Activated CD8-positive, alpha-beta memory T cell treated with anti-CD3 and anti-CD28 coated beads, Interleukin-2, amount 50 U/mL, for 48 hours (primary cell): ENCODE data around the gene KTN1.

Experiments used
- DNase-seq: peaks from one replicate; pipeline ENCODE4 v3.0.0-alpha.2; 2020

The KTN1 gene

DNA sequence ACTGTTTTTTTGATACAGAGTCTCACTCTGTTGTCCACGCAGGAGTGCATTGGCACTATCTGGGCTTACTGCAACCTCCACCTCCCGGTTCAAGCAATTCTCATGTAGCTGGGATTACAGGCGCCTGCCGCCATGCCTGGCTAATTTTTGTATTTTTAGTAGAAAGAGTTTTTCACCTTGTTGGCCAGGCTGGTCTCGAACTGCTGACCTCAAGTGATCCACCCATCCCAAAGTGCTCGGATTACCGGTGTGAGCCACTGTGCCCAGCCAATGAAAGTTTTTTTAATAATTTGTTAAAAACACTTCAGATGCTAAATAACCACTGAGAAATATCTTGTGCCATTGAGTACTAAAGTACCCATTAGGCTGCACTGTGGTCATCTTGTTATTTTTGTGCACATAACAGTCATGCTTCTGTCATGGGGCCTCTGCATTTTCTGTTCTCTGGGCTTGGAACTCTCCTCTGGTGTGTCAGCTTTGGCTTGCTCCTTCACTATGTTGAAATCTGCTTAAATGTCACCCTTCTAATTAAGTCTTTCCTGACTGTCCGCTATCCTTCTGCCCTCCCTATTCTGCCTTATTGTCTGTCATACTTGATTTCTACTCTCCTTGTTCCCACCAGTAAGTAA is 105.1 kb downstream of the KTN1 start:
- DNase-seq = no peak

DNA sequence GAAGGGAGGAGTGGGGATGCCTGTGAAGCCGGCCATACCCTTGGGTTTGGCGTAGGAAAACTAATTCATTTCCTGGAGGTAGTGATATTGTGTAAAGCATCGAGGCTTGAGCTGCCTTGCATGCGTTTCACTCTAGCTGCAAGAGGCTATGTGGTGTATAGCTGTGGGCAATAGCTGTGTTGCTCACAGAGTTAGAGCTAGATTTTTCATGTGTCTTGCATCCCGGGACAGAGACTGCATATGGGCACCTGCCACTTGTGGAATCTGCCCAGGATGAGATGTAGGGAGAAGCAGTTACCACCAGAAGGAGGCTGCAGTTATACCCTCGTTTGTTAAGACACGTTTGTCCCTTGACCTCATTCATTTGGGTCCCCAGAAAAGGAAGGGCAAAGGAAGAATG is 106.7 kb downstream of the KTN1 start:
- no peak for DNase-seq

DNA sequence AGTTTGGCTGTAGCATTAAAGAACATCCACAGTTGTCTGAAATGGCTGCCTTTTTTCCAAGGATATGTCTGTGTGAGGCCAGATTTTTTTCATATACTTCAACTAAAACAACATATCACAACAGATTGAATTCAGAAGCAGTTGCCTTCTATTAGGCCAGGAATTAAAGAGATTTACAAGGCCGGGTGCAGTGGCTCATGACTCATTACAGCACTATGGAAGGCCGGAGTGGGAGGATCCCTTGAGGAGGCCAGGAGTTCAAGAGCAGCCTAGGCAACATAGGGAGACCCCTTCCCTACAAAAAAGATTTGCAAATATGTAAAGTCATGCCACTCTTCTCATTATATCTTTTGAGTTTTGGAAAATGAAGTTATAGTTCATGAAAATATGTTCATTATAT is 108.6 kb downstream of the KTN1 start:
- no peak for DNase-seq

DNA sequence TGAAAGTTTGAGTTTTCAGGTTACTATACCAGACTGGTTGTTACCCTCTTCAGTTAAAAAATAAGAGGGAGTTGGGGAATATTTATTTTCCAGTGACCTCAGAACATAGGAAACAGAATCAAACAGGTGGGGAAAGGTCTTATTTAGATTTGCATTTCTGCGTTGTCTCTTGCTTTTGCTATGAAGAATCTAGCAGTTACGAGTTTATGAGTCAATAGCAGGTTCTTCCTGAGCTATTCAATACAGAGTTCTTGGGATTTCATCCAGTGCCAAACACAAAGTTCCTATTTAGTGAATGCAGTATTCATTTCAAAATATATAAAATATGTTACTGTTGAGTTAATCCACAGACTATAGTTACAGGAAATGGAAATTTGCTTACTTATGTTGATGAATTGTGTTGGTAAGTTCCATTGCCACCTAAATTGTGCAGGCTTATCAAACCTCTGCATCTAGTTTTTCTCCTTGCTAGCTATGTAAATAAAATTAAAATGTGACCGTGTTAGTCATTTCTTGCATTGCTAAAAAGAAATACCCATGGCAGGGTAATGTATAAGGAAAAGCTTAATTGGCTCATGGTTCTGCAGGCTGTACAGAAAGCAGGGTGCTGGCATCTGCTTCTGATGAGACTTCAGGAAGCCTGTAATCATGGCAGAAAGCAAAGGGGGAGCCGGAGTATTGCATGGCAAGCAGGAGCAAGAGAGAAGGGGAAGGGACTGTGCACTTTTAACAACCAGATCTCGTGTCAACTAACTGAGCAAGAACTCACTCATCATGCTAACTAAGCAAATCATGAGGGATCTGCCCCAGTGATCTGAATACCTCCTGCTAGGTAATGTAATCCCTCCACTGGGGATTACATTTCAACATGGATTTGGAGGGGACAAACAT is 110.2 kb downstream of the KTN1 start:
- DNase-seq = no peak

DNA sequence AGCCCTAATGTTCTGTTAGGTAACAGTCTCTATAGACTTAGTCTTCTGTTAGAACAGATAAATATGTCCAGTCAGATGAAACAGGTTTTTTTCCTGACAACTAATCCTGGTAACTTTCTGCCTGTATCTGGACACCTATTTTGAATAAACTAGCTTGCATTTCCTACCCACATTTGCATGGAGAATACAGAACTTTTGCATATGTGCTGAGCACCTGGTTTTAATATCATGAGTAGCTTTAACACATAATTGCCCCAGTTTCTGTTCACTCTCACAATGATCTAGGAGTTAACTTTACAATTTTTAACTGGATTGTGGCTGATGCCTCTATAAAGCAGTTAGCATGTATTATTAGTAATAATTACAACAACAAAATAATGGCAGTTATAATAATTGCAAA is 111.7 kb downstream of the KTN1 start:
- DNase-seq = no peak

DNA sequence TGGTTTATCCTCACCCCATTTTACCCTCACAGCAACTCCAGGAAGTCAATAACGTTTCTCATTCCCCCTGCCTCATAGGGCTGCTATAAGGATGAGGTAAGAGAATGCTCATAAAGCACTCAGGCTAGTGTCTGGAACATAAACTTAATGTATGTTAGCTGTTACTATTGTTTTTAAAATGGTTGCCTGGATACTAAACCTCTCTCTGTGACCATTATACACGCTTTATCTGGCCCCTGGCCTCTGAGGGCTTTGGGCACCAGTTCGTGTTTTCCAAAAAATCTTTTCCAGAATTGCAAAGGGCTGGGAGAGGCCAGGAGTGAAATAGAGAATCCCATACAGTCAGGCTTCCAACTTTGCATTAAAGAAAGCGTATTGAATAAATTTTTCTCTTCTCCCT is 113.9 kb downstream of the KTN1 start:
- DNase-seq = no peak

DNA sequence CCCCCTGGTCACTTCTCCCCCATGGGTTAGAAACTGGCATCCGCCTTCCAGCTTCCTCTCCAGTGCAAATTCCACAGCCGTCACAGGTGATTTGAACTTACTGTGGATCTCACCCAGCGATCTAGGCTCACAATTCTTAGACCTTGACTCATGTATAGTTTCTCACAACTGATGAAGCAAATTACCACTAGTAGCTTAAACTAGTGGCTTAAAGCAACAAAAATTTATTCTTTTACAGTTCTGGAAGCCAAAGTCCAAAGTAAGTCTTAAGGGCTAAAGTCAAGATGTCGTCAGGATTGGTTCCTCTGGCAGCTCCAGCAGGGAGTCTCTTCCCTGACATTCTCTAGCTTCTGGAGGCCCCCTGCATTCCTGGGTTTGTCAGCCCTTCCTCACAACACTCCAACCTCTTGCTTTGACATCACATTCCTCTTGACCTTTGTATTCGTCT is 117.4 kb downstream of the KTN1 start:
- DNase-seq = no peak

DNA sequence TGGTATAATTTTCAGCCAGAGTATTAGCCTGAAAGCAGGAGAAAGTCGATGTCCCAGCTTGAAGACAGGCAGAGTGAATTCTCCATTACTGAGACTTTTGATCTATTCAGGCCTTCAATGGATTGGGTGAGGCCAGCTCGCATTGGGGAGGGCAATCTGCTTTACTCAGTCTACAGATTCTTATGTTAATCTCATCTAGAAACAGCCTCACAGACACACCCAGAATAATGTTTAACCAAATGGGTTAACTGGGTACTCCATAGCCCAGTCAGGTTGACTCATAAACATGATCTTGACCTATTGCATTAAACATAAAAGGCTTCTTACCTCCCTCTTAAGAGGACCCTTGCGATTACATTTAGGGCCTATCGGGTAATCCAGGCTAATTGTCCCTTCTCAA is 118.0 kb downstream of the KTN1 start:
- DNase-seq = no peak

DNA sequence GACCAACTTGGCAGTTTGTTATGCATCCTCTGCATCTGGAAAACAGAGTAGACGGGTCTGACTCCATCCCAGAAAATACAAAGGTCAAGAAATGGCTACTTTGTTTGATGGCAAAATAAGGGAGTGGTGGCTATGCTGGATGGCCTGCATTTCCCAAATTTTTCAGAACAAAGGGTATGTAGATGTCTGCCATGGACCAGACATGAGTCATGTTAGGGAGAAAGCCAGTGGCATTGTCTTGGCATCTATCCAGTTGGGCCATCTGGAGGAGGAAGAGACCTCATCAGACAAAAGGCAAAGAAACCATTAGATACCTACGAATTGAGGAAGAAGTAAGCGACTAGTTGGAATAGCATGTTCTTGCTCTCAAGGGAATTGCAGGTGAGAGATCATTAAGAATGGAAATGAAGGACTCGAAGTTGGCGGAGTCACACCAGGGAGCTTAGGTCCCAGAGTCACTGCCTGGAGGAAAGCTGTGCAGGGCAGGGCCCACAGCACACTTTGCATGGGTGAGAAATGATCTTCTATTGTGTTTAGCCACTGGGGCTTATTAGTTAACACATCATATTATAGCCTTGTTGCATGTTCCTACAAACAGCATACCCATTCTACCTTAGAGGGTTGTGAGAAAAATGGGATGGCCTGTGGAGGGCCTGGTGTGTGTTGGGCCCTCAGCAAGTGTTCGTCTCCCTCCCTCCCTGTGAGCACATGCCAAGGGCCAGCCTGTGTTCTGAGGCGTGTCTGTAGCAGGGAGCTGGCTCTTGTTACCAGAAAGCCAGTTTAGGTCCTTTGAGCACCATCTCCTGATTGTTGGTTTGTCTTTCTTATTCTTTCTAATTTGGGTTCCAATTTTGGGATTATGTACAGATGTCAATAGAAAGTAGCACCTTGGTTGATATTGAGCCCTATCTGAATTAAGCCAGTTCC is 119.4 kb downstream of the KTN1 start:
- no peak for DNase-seq

DNA sequence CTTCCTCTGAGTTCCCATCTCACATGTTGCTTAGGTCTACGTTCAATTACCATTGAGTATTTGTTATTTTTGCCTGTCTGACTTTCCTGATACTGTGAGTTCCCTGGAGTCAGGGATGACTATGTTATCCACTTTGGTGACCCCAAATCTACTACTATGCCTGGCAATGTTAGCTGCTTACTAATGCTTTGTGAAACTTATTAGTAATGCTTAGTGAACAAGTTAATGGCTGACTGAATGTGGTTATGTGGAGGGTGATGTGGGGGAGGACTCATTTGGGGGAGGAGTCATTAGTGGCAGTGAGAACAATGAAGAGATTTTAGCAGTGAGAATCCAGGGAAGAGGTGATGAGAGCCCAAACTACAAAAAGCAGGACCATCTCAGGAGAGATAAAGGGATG is 121.6 kb downstream of the KTN1 start:
- no peak for DNase-seq

DNA sequence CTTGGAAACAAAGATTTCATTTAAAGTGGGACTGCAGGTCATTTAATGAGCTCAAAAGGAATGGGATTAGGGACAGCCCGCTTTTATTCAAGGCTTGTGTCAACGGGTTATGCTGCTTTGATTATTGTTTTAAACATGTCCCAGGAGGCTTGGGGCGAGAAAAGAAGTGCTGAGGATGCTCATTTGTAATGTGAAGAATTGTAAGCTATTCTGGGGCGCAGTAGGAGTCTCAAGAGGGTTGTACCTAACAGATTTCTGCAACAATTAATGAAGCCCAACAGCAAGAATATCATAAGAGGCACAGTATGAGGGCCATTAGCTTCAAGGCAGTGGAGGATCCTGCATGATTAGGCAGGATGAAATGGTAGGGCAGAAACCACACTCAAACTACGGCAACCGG is 122.5 kb downstream of the KTN1 start:
- DNase-seq = no peak

DNA sequence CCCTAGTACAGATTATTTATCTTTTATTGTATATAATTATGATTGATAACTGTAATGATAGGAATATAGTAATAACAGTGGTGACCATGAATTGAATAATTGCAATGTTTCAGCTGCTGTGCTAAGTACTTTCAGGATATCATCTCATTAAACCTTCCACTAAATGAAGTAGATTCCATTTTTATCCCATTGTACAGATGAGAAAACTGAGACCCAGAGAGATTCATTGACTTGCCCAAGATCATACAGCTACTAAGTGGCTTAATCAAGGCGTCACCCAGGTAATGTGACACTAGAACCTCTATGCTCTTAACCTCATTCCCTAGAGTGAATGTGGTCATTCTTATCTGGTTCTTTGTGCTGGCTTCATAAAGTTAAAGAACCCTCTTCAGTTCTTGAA is 124.6 kb downstream of the KTN1 start:
- no peak for DNase-seq

DNA sequence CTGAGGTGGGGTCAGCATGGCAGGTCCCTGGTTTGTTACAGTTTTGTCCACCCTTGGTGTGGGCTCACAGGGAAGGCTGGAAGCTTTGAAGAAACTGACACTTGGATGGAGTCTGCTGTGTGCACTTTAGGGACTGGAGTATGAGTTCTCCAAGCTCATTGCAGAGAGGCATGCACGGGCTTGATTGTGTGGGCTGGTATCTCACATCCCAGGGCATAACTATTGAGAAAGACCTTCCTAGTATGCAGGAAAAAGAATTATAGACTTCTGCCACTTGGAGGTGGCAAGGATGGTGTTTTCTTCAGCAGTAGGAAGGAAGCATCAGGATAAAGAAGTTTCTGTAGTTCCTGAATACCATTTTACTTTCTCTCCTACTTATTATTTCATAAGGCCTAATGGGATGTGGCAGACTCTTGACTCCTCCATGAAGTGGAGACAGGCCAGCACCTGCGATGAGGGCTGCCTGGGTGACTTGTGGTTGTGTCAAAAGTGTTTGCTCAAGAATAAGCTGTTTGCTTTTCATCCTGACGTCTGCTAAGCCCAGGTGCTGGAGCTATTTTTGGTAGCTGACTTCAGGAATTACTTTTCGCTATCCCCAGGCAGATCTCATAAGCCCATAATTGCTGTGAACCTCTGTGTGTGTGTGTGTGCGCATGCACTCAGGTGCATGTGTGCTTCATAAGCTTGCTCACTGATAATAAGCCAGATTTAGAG is 125.8 kb downstream of the KTN1 start:
- DNase-seq = no peak

DNA sequence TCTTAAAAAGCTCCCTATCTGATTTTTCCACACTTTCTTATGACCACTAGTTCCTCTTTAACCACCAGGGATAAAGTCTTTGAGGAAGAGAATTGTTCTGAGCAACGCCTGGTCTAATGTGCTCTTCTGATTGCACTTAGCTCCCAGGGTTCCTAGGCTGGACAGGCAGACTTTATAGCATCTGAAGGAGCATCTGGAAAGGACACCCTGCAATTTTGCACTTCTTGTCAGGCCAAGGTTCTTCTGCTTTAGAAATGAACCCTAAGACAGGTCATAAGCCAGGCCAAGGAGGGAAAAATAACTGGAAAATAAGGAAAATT is 126.3 kb downstream of the KTN1 start:
- DNase-seq = no peak

DNA sequence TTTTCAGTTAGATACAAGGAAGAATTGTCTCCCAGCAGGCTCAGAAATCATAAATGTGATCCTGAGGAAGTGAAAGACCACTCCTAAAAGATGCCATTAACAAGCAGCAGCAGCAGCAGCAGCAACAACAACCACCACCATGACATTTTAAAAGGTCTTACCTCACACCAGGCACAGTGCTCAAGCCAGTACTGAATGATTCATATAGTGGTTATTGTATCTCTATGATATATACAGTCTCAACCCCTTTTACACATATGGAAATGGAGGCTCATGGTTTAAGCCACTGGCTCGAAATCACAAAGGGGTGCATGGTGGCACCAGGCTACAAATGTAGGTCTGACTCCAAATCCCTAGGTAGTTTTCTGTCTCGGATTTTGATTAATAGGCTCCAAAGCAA is 126.9 kb downstream of the KTN1 start:
- DNase-seq = no peak

DNA sequence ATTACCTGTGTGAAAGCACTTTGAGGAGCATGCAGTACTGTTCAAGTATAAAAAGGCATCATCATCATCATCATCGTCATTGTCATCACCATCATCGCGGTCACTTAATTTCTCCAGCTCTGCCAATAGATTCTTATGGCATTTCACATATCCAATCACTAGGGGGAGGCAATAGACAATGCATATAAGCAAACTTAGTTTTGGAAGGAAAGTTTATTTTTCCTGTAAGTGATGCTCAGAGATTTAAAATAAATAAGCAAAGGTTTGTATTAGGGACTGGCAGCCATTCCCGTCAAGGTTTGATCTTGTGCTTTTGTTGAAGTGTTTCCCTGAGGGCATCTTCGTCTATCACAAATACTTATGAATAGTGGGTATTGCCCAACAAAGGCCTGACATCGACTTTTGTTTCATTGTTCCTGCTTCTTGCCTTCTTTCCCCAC is 127.4 kb downstream of the KTN1 start:
- no peak for DNase-seq

DNA sequence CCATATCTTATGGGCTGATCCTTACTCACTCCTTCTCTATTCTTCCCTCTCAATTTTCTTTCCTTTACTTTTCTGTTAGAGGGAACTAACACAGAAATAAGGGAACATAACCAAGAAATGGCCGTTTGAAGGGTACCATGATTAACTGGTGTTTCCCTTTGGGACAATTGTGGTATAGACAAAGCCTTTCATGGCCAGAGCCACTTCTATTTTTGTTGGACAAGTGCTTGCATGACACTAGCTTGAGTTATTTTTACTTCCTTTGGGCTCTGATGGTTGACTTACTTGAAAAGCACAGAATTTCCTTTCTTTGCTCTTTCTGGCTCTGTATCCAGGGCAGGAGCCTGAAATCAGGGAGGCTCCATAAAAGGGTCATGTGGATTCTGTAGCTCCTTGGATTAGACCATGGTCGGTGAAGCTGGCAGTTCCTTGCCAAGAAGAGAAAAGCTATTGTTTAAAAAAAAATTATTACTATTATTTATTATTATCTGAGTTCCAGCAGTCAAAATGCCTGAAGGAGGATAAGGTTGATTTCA is 130.6 kb downstream of the KTN1 start:
- DNase-seq = no peak

DNA sequence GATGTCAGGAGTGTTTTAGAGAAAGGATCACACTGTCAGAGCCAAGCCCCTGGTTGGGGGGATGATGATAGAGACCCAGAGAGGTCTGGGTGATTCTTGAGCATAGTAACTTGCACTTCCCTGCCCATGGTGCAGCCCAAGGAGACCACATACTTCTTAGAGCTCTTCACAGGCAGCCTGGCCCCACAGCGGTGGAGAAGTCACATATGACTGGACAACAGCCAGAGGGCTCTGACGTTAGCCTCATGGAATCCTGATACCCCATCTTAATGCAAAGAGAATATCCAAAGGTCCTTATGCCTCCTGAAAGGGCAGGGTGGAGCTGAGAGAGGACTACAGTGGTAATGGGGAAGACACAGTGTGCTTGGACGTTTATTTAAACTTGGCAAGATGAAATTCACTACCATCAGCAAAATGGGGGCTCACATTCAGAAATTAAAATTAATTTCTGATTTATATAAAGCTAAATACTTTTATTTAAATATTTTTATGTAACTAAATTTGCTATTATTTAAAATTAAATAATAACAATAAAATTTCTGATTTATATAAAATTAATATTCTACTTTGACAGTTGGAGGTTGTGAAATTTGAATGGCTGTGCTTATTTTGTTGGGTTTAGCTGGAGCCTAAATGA is 131.3 kb downstream of the KTN1 start:
- no peak for DNase-seq

DNA sequence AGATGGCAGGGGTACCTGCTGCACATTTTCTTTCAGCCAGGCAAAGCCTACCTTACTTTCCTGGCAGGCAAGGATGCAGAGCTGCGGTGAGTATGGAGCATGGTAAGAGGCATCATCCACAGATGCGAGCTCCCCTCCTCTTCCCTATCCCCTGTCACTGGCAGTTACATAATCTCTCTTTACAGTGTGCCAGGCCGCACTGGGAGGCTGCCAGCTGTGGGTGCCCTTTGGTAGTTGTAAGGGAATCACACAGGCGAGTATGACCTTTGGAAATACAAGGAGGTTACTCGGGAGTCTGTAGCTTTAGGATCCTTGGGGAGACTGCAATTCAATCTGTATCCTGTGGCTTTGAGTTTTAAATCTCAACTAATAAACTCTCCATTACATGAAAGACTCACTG is 132.5 kb downstream of the KTN1 start:
- no peak for DNase-seq

DNA sequence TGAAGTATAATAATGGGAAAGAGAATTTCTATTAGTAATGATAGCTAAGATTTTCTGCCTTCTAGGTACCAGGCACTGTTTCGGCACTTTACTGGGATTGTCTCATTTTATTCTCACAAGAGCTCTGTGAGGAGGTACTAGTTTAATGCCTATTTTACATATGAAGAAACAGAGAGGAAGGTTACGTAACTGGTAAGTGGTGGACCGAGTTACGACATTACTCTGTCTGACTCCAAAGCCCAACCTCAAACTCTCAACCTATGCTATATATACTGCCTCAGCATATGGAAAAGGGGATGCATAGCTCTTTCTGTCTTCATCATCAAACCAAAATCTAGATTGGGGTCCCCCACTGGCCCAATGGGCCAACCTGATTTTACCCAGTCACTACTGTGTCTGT is 133.5 kb downstream of the KTN1 start:
- DNase-seq = no peak

DNA sequence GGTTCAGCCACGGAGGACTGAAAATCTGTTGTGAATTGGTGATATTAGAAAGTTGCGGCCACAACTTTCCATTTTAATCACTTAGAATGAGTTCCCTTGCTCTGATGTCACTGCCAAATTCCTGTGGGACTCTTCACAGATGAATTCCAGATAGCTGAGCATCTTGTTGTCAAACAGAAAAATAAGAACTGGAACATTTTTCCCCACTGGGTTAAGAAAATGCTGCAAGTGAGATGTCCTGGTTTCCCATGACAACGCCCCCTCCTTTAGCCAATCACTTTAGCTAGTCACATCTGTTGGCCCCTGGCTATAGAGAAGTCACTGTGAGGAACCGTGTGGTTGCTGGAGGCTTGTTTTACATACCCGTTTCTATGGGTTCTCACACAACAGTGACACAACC is 135.9 kb downstream of the KTN1 start:
- no peak for DNase-seq

DNA sequence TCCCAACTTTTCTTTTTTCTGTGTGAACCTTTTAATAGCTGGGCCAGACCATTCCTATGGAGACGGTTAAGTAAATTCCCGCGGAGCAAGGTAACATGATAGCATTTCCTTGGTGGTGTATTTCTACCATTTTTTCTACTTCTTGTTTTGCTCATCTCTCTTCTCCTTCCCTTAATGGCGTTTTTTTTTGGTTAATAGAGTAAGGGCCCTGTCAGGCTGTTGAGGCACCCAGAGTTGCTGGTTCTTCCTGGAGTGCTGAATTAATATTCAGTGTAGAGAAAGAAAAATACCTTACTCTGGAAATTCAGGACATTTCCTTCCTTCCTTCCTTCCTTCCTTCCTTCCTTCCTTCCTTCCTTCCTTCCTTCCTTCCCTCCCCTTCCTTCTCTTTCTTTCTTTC is 137.6 kb downstream of the KTN1 start:
- DNase-seq = no peak
